HepG2 (cell line): ENCODE results near the gene DDAH2. TPM values are rescaled to one million over a fixed set of nuclear protein-coding genes. Genes with fewer than 3 reads are reported as not detected.
A peak's percentile ranks its signal among the peaks of the same experiment; 100 is the strongest.

Source experiments
- JUNB ChIP-seq: sonication (generic); formaldehyde crosslinking; IDR thresholded peaks from 2 replicates; pipeline ENCODE4 v1.8.0; 2022; ENCODE audit warnings: missing genetic modification reagents, mild to moderate bottlenecking, borderline replicate concordance
- NAIF1 ChIP-seq: sonication (generic); formaldehyde crosslinking; IDR thresholded peaks from 2 replicates; pipeline ENCODE4 v1.5.0; 2020; ENCODE audit warnings: mild to moderate bottlenecking, missing genetic modification reagents, borderline replicate concordance
- TFAP4 ChIP-seq: sonication (generic); IDR thresholded peaks from 2 replicates; pipeline ENCODE4 v1.6.1; 2016; ENCODE audit warnings: low read depth, borderline replicate concordance
- ZBTB8A ChIP-seq: sonication (generic); formaldehyde crosslinking; IDR thresholded peaks from 2 replicates; pipeline ENCODE4 v1.4.0; 2020; ENCODE audit warnings: mild to moderate bottlenecking, low read depth, missing genetic modification reagents, borderline replicate concordance
- ZMYM2 ChIP-seq: sonication (generic); formaldehyde crosslinking; IDR thresholded peaks from 2 replicates; pipeline ENCODE4 v1.8.0; 2022; ENCODE audit warnings: mild to moderate bottlenecking, missing genetic modification reagents
- ZNF264 ChIP-seq: sonication (generic); formaldehyde crosslinking; IDR thresholded peaks from 2 replicates; pipeline ENCODE4 v1.4.0; 2020; ENCODE audit warnings: missing genetic modification reagents
- ZNF34 ChIP-seq: sonication (generic); formaldehyde crosslinking; IDR thresholded peaks from 2 replicates; pipeline ENCODE4 v1.4.0; 2020; ENCODE audit warnings: mild to moderate bottlenecking, missing genetic modification reagents, borderline replicate concordance
- ZNF407 ChIP-seq: sonication (generic); formaldehyde crosslinking; IDR thresholded peaks from one replicate; pipeline ENCODE4 v1.5.1; 2020; ENCODE audit warnings: mild to moderate bottlenecking, missing genetic modification reagents; ENCODE audit errors: not compliant biosample characterization
- ZNF609 ChIP-seq: sonication (generic); formaldehyde crosslinking; IDR thresholded peaks from 2 replicates; pipeline ENCODE4 v1.4.0; 2020; ENCODE audit warnings: mild to moderate bottlenecking, missing genetic modification reagents, borderline replicate concordance
- ZNF710 ChIP-seq: sonication (generic); formaldehyde crosslinking; IDR thresholded peaks from 2 replicates; pipeline ENCODE4 v1.5.0; 2020; ENCODE audit warnings: mild to moderate bottlenecking, missing genetic modification reagents, borderline replicate concordance
- ZSCAN12 ChIP-seq: sonication (generic); formaldehyde crosslinking; IDR thresholded peaks from 2 replicates; pipeline ENCODE4 v1.9.0; 2021; ENCODE audit warnings: mild to moderate bottlenecking, missing genetic modification reagents
- ZSCAN30 ChIP-seq: sonication (generic); formaldehyde crosslinking; IDR thresholded peaks from 2 replicates; pipeline ENCODE4 v1.5.0; 2020; ENCODE audit warnings: mild to moderate bottlenecking, missing genetic modification reagents
- polyA plus RNA-seq, 8 experiments: library from polyadenylated mRNA; depleted of rRNA in 3 of 8; stranded (reverse) in 7 of 8; unstranded in 1 of 8; fragments of >200 nt; fragmentation: Illumina TruSeq in 4 of 8; extraction: Trizol in 4 of 8; gene quantifications; 2 replicates each; pipeline versions ENCODE4 v1.2.1 to v1.2.3, GENCODE V29; 2011 to 2016; ENCODE audit warnings: low read depth in 4 of 8, missing spikeins in 1 of 8, mixed read lengths in 1 of 8; ENCODE audit not compliant: insufficient read depth in 1 of 8
- total RNA-seq, 5 experiments: library from RNA; depleted of rRNA; stranded (reverse); fragments of >200 nt; fragmentation: Illumina TruSeq; extraction: Trizol; gene quantifications; 2 replicates each; pipeline ENCODE4 v1.2.3, GENCODE V29; 2016; ENCODE audit warnings: low read depth in 1 of 5

DDAH2 gene
- total and polyA plus RNA-seq, 2 of the 13 experiments (the other 11 are each of a cell fraction or from before 2014, with no cell fraction given): 16.4 to 21.1 TPM

GRCh38 chr6:31734247-31734820, 5.2 kb upstream of the DDAH2 start (continued):
- TF ChIP-seq ZNF407 (CRISPR knock-in tag) (no peak), NAIF1 (CRISPR knock-in tag) (no peak), ZNF710 (no peak), ZSCAN12 (CRISPR knock-in tag) (no peak), JUNB (CRISPR knock-in tag) (0 out of 2 replicates have a peak, but pooled peaks have one; percentile 27), TFAP4 (peak; percentile 63; the same call in 1 of the 2 replicates), ZNF609 (CRISPR knock-in tag) (no peak), ZBTB8A (no peak), ZSCAN30 (CRISPR knock-in tag) (no peak), ZNF264 (CRISPR knock-in tag) (no peak), ZMYM2 (CRISPR knock-in tag) (no peak), ZNF34 (CRISPR knock-in tag) (peak; percentile 50; the same call in 1 of the 2 replicates)
